BJ (cell line): ENCODE measurements around the gene RABGGTB. TPM values are rescaled to one million over a fixed set of nuclear protein-coding genes. Genes with fewer than 3 reads are reported as not detected.
"Not testable (repeated sequence)": the region's sequence is repeated elsewhere in the genome, so short reads cannot be mapped to it uniquely, and the experiment has no call there.

Experiments used
- CTCF ChIA-PET: fragments of 350-600 bp; formaldehyde crosslinking; extraction: SDS; loops from one replicate; lab custom pipeline; 2021; ENCODE audit warnings: antibody characterized with exemption, inconsistent platforms; lab: Yijun Ruan, JAX
- POLR2A ChIA-PET: fragments of 300-600 bp; sonication (Branson Sonifier 250); formaldehyde crosslinking; extraction: SDS; loops from one replicate; lab custom pipeline; 2021; ENCODE audit warnings: antibody characterized with exemption; lab: Charles Lee
- DNase-seq: peaks from one replicate; pipeline ENCODE4 v3.0.0-alpha.2; 2011; ENCODE audit warnings: low read depth
- H3K27me3 ChIP-seq: 2 replicates; pipeline ENCODE4 v1.6.0; 2011; ENCODE audit warnings: low read length; ENCODE audit not compliant: control insufficient read depth, insufficient read depth
- H3K36me3 ChIP-seq: 2 replicates; pipeline ENCODE4 v1.5.1; 2011; ENCODE audit warnings: low read length; ENCODE audit not compliant: control insufficient read depth, insufficient read depth
- H3K4me3 ChIP-seq: 2 replicates; pipeline ENCODE4 v1.5.1; 2011; ENCODE audit warnings: low read depth, mild to moderate bottlenecking, control low read depth, low read length
- CTCF ChIP-seq: IDR thresholded peaks from 2 replicates; pipeline ENCODE4 v1.5.1; 2011; ENCODE audit warnings: low read depth, mild to moderate bottlenecking, control low read depth, inconsistent platforms, low read length, moderate library complexity; ENCODE audit not compliant: insufficient read depth
- polyA plus RNA-seq: library from polyadenylated mRNA; depleted of rRNA; stranded (reverse); fragments of >200 nt; gene quantifications from 2 replicates; pipeline ENCODE4 v1.2.3, GENCODE V29; 2011

RABGGTB gene
- polyA plus RNA-seq, 1 experiment: 29.4 TPM

GRCh38 chr1:75765697-75766355 is 20.2 kb upstream of the RABGGTB start:
- POLR2A ChIA-PET: interaction anchor here (0.5 to 0.7 kb wide), 2 partner anchors 17 to 30 kb away, joined by 14 to 35 read pairs; no protein-coding TSS in a partner anchor
- CTCF ChIA-PET: no interaction called here
- no peak overlapping the region for H3K4me3 ChIP-seq

GRCh38 chr1:75768016-75768415 is 18.0 kb upstream of the RABGGTB start:
- POLR2A ChIA-PET: no interaction called here
- TF ChIP-seq CTCF: no peak
- Histone ChIP-seq H3K4me3 (no peak overlapping the region), H3K36me3 (no peaks in the 10 kb centered on the region), H3K27me3 (no peaks in the 10 kb centered on the region)
- CTCF ChIA-PET: interaction anchor here (0.6 to 0.7 kb wide), 2 partner anchors 8 to 42 kb away, joined by 3 read pairs; no protein-coding TSS in a partner anchor
- DNase-seq: no peak

More at GRCh38 chr1:75765697-75766355, 20.2 kb upstream of the RABGGTB start:
- Histone ChIP-seq H3K27me3 (no peaks in the 10 kb centered on the region), H3K36me3 (no peaks in the 10 kb centered on the region)
- peak; percentile 49 for DNase-seq
- TF ChIP-seq CTCF: no peak

GRCh38 chr1:75770761-75771160 is 15.3 kb upstream of the RABGGTB start:
- ChIA-PET POLR2A (no interaction called here), CTCF (no interaction called here)
- H3K27me3 ChIP-seq: no peaks in the 10 kb centered on the region
- no peaks in the 10 kb centered on the region for H3K36me3 ChIP-seq
- no peak overlapping the region for H3K4me3 ChIP-seq
- no peak for DNase-seq
- no peak for TF ChIP-seq CTCF

- Histone ChIP-seq H3K4me3 (no peak overlapping the region), H3K27me3 (no peaks in the 10 kb centered on the region), H3K36me3 (no peaks in the 10 kb centered on the region)
- POLR2A ChIA-PET: no interaction called here
- CTCF ChIA-PET: no interaction called here
- no peak for DNase-seq
- no peak for TF ChIP-seq CTCF
These were observed 14.1 kb upstream of the RABGGTB start for GRCh38 chr1:75771978-75772377.

GRCh38 chr1:75777812-75778211 is 8.2 kb upstream of the RABGGTB start:
- DNase-seq, H3K4me3 ChIP-seq, POLR2A ChIA-PET, H3K27me3 ChIP-seq, H3K36me3 ChIP-seq, CTCF ChIA-PET: not testable (repeated sequence)

- POLR2A ChIA-PET: not testable (repeated sequence)
These were observed 7.4 kb upstream of the RABGGTB start for GRCh38 chr1:75778694-75779093.

GRCh38 chr1:75780183-75780582 is 5.9 kb upstream of the RABGGTB start:
- H3K27me3 ChIP-seq, H3K4me3 ChIP-seq, POLR2A ChIA-PET, DNase-seq, H3K36me3 ChIP-seq, CTCF ChIA-PET: not testable (repeated sequence)

More at GRCh38 chr1:75778694-75779093, 7.4 kb upstream of the RABGGTB start:
- H3K4me3 ChIP-seq, H3K36me3 ChIP-seq, DNase-seq, H3K27me3 ChIP-seq: not testable (repeated sequence)
- CTCF ChIA-PET: interaction anchor here (0.6 kb wide), 1 partner anchor 21 kb away, joined by 4 read pairs; no protein-coding TSS in a partner anchor

- H3K27me3 ChIP-seq, POLR2A ChIA-PET, H3K4me3 ChIP-seq, CTCF ChIA-PET, H3K36me3 ChIP-seq, DNase-seq: not testable (repeated sequence)
These were observed 2.1 kb upstream of the RABGGTB start for GRCh38 chr1:75783920-75784319.
